Left ventricle myocardium superior (tissue), 1 donor: Measurements from ENCODE around the gene EIF4G1. TPM values are rescaled to one million over a fixed set of nuclear protein-coding genes. Genes with fewer than 3 reads are reported as not detected.
"Not testable (repeated sequence)": the region's sequence is repeated elsewhere in the genome, so short reads cannot be mapped to it uniquely, and the experiment has no call there.

Source experiments
- ATAC-seq: fragments of 200-7000 bp; cut with Tn5 transposase; one replicate; pipeline ENCODE4 v1.9.1; 2020; ENCODE audit warnings: mild to moderate bottlenecking, moderate library complexity
- DNase-seq: peaks from one replicate; pipeline ENCODE4 v3.0.0-alpha.2; 2020
- intact Hi-C: fragments of 100-400 bp; cut with micrococcal nuclease; formaldehyde crosslinking; loops from one replicate; pipeline ENCODE4 v1.11.0; 2022
- long read RNA-seq: library from polyadenylated mRNA; unstranded; transcript quantifications from one replicate; pipeline ENCODE4 v2.0.0, GENCODE V29; 2021
- total RNA-seq: library from RNA; stranded (reverse); fragmentation: NEBNext Ultra II Directional; extraction: Animal tissue kit (Norgen Biotek cat#: 25700); gene quantifications from one replicate; pipeline ENCODE4 v1.2.1, GENCODE V29; 2021
- donor health status: DM: no; HTN: yes; CAD: no; lungs with severe emphysema.

The EIF4G1 gene
- 250 TPM for total RNA-seq
- long read RNA-seq, full-length matches to known transcripts: 11 of 238 reads
- long read RNA-seq, partial matches to known transcripts: 208 of 238 reads
- long read RNA-seq, other reads (novel, unspliced or antisense): 19 of 238 reads

- intact Hi-C loops: no loop called here
Observed at GRCh38 chr3:184314363-184314699, at the start of gene EIF4G1. TSS of gene EIF4G1 (plus strand) at chr3:184314606. CDS start at chr3:184315797, 1,191 bp downstream.

GRCh38 chr3:184267249-184267648 lies 47.2 kb upstream of the EIF4G1 start:
- ATAC-seq, intact Hi-C loops, DNase-seq: not testable (repeated sequence)

More at GRCh38 chr3:184314363-184314699, at the start of gene EIF4G1:
- peak; percentile 98 for DNase-seq
- peak; percentile 87 for ATAC-seq

GRCh38 chr3:184272269-184272668 lies 42.1 kb upstream of the EIF4G1 start:
- intact Hi-C loops: no loop called here
- ATAC-seq: no peak
- no peak for DNase-seq

GRCh38 chr3:184275381-184275701 lies 39.1 kb upstream of the EIF4G1 start:
- no peak for ATAC-seq
- DNase-seq: no peak
- intact Hi-C loops: no loop called here

GRCh38 chr3:184275961-184276910 lies 38.2 kb upstream of the EIF4G1 start, which contains the start of gene ECE2:
TSS of gene ECE2 (plus strand) at chr3:184276022. CDS start at chr3:184276154, 132 bp downstream.
- DNase-seq (peak; percentile 40), ATAC-seq (no peak)
- intact Hi-C loops: no loop called here

GRCh38 chr3:184277366-184277765 lies 37.0 kb upstream of the EIF4G1 start:
- DNase-seq: no peak
- intact Hi-C loops: no loop called here
- no peak for ATAC-seq

- ATAC-seq (no peak), DNase-seq (no peak)
- intact Hi-C loops: no loop called here
Observed at GRCh38 chr3:184282941-184283340, 31.5 kb upstream of the EIF4G1 start.

- ATAC-seq (no peak), DNase-seq (no peak)
- intact Hi-C loops: no loop called here
Observed at GRCh38 chr3:184283681-184284080, 30.7 kb upstream of the EIF4G1 start.

GRCh38 chr3:184284696-184285095 lies 29.7 kb upstream of the EIF4G1 start:
- DNase-seq (no peak), ATAC-seq (peak; percentile 64)
- intact Hi-C loops: no loop called here

- intact Hi-C loops: no loop called here
Observed at GRCh38 chr3:184289426-184289938, 24.9 kb upstream of the EIF4G1 start.

GRCh38 chr3:184290331-184290730 lies 24.1 kb upstream of the EIF4G1 start:
- ATAC-seq: no peak
- intact Hi-C loops: no loop called here
- DNase-seq: no peak

More at GRCh38 chr3:184289426-184289938, 24.9 kb upstream of the EIF4G1 start:
- DNase-seq: peak; percentile 49
- peak; percentile 63 for ATAC-seq

GRCh38 chr3:184291044-184291737 lies 23.2 kb upstream of the EIF4G1 start:
- no peak for ATAC-seq
- DNase-seq: no peak
- intact Hi-C loops: no loop called here

- DNase-seq (no peak), ATAC-seq (no peak)
- intact Hi-C loops: no loop called here
Observed at GRCh38 chr3:184291738-184292445, 22.5 kb upstream of the EIF4G1 start.

GRCh38 chr3:184295771-184296170 lies 18.6 kb upstream of the EIF4G1 start:
- ATAC-seq (no peak), DNase-seq (no peak)
- intact Hi-C loops: no loop called here

- DNase-seq (no peak), ATAC-seq (no peak)
- intact Hi-C loops: no loop called here
Observed at GRCh38 chr3:184296616-184297015, 17.8 kb upstream of the EIF4G1 start.

GRCh38 chr3:184298759-184299487 lies 15.5 kb upstream of the EIF4G1 start, which contains the start of gene PSMD2:
TSS of gene PSMD2 (plus strand) at chr3:184299241. CDS start at chr3:184299267, 26 bp downstream.
- intact Hi-C loops: no loop called here
- DNase-seq (peak; percentile 99), ATAC-seq (peak; percentile 99)

GRCh38 chr3:184299488-184300377 lies 14.7 kb upstream of the EIF4G1 start:
- no peak for DNase-seq
- intact Hi-C loops: no loop called here
- no peak for ATAC-seq

- DNase-seq (no peak), ATAC-seq (no peak)
- intact Hi-C loops: no loop called here
Observed at GRCh38 chr3:184300378-184300720, 14.1 kb upstream of the EIF4G1 start.
